Measurements from ENCODE around the gene AGBL4. TPM values are rescaled to one million over a fixed set of nuclear protein-coding genes. Genes with fewer than 3 reads are reported as not detected.

The AGBL4 gene
- total and polyA plus RNA-seq, 2 of the 4 experiments (the other 2 are of a cell fraction) = not detected

DNA sequence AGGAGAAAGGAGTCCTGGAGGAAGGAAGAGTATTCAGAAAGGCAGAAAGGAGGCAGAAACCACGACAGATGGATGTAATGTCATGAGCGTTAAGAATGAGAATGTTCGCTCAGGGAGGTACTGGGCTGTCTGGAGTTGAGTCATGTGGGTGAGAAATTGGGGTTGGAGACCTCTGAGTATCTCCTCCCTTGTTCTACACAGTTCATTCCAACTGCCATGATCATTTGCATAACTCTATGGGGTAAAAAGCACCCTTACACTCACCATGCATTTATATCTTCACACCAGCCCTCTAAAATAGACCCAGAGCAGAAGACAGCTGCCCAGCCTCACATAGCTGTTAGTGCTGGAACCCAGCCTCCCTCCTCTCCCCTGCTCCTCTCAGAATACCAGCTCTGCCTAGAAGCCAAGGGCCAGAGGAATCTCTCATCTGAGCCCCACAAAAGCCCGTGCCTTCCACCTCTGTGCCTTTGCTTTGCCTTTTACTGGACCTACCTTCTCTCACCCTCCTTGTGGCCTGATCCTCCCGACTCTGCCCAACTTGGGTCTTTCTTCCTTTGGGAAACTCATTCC, 1332.2 kb downstream of the AGBL4 start:
- H2AFZ ChIP-seq (replicated peaks; ENCODE audit: low read length, poor library complexity) = no peak overlapping the region
- no peak overlapping the region for H3K23ac ChIP-seq (ENCODE audit: low read depth, low read length)
- no peak overlapping the region for H2AK9ac ChIP-seq (replicated peaks; ENCODE audit: low read depth, low read length, poor library complexity)
- H3K27ac ChIP-seq (ENCODE audit: insufficient read depth, low read length) = no peak overlapping the region
- H2BK120ac ChIP-seq (ENCODE audit: low read depth, low read length) = no peak overlapping the region
- no peak overlapping the region for H4K8ac ChIP-seq (ENCODE audit: low read depth in 2 of 2, low read length in 2 of 2)
- no peak overlapping the region for H3K4me3 ChIP-seq (ENCODE audit: insufficient read depth, low read depth, low read length)
- H3K4me2 ChIP-seq (ENCODE audit: low read depth, low read length) = no peak overlapping the region
- no peak overlapping the region for H3K14ac ChIP-seq (replicated peaks; ENCODE audit: low read depth, low read length)
- H2BK15ac ChIP-seq (ENCODE audit: low read depth, low read length) = no peak overlapping the region
- WGBS, 2 experiments (ENCODE audit: extremely low coverage in 2 of 2, insufficient read length in 1 of 2) = 22% methylated on average over 1 of the region's 5 CpGs; no CpG with 5 or more reads in 1 of the 2 experiments
- H4K91ac ChIP-seq (ENCODE audit: insufficient read depth, low read depth, low read length) = no peak overlapping the region
- H3K79me1 ChIP-seq (ENCODE audit: low read depth in 1 of 2, low read length in 2 of 2) = no peaks in the 10 kb centered on the region
- no peak overlapping the region for H3K9ac ChIP-seq (ENCODE audit: low read depth, low read length)
- CTCF ChIA-PET = no interaction called here
- no peak overlapping the region for H4K5ac ChIP-seq (ENCODE audit: low read depth, low read length)
- H3K18ac ChIP-seq (ENCODE audit: low read depth, low read length) = no peak overlapping the region
- H3K4ac ChIP-seq (ENCODE audit: low read depth, low read length) = no peak overlapping the region
- intact Hi-C loops (cut with micrococcal nuclease) (no loop called here), dilution Hi-C loops (cut with HindIII; ENCODE audit: low sequenced_read_pairs, unreplicated experiment) (no loop called here), in situ Hi-C loops (cut with MboI; ENCODE audit: low sequenced_read_pairs) (loop anchor here (25.0 kb wide), 1 partner anchor 579 kb away; no protein-coding TSS in a partner anchor)
- no peaks in the 10 kb centered on the region for H4K20me1 ChIP-seq (ENCODE audit: insufficient read depth, low read length)
- POLR2A ChIA-PET (ENCODE audit: unreplicated experiment) = no interaction called here
- H3K56ac ChIP-seq (ENCODE audit: extremely low read depth, insufficient read depth, low read length) = no peak overlapping the region
- no peaks in the 10 kb centered on the region; the same call in 1 of the 2 replicates for H3K27me3 ChIP-seq (ENCODE audit: control insufficient read depth, insufficient read depth, low read length)
- no peak overlapping the region for H2AK5ac ChIP-seq (ENCODE audit: low read depth, low read length)
- no peak overlapping the region for H2BK5ac ChIP-seq (ENCODE audit: low read depth, low read length, poor library complexity, severe bottlenecking)
- H3K9me3 ChIP-seq (ENCODE audit: control insufficient read depth, insufficient read depth, low read length) = no peaks in the 10 kb centered on the region
- H3K4me1 ChIP-seq (ENCODE audit: control insufficient read depth, insufficient read depth, low read length) = no peaks in the 10 kb centered on the region
- no TSS peak for BruUV-seq (replicated peaks)
- H3K9me1 ChIP-seq (ENCODE audit: insufficient read depth, low read length) = no peaks in the 10 kb centered on the region
- TF ChIP-seq NFE2L2 (IDR thresholded peaks at IDR 0.05; ENCODE audit: low read depth, low read length) = no peak
- no peak for TF ChIP-seq POLR2A (IDR thresholded peaks at IDR 0.05; ENCODE audit: low read depth, low read length)
- no peak overlapping the region for H2BK20ac ChIP-seq (ENCODE audit: low read depth, low read length)
- DNase-seq (no peak), ATAC-seq (ENCODE audit: low read depth) (no peak)
- no peaks in the 10 kb centered on the region for H3K36me3 ChIP-seq (ENCODE audit: control insufficient read depth, insufficient read depth, low read length)
